HFF-Myc (cell line): Measurements from ENCODE around the gene CEP70.
"Not testable (repeated sequence)": the region's sequence is repeated elsewhere in the genome, so short reads cannot be mapped to it uniquely, and the experiment has no call there.

Experiments
- DNase-seq: peaks from one replicate; pipeline ENCODE4 v3.0.0-alpha.2; 2011; ENCODE audit warnings: low read depth; ENCODE audit errors: extremely low read depth
- H3K4me3 ChIP-seq: replicated peaks from 2 replicates; pipeline ENCODE4 v1.5.1; 2011; ENCODE audit warnings: low read depth, mild to moderate bottlenecking, control low read depth, low read length
- TF ChIP-seq, protein P1 (sequence below): IDR thresholded peaks from 2 replicates; pipeline ENCODE4 v1.5.1; 2012; ENCODE audit warnings: mild to moderate bottlenecking, low read depth, low read length, control low read depth; ENCODE audit errors: missing control alignments

Gene CEP70

DNA sequence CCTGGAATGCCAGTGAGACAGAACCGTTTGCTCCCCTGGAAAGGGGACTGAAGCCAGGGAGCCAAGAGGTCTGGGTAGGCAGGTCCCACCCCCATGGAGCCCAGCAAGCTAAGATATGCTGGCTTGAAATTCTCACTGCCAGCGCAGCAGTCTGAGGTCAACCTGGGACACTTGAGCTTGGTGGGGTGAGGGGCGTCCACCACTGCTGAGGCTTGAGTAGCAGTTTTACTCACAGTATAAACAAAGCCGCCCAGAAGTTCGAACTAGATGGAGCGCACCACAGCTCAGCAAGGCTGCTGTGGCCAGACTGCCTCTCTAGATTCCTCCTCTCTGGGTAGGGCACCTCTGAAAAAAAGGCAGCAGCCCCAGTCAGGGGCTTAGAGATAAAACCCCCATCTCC, 33.6 kb downstream of the CEP70 start:
- DNase-seq = no peak
- TF ChIP-seq, protein P1, sequence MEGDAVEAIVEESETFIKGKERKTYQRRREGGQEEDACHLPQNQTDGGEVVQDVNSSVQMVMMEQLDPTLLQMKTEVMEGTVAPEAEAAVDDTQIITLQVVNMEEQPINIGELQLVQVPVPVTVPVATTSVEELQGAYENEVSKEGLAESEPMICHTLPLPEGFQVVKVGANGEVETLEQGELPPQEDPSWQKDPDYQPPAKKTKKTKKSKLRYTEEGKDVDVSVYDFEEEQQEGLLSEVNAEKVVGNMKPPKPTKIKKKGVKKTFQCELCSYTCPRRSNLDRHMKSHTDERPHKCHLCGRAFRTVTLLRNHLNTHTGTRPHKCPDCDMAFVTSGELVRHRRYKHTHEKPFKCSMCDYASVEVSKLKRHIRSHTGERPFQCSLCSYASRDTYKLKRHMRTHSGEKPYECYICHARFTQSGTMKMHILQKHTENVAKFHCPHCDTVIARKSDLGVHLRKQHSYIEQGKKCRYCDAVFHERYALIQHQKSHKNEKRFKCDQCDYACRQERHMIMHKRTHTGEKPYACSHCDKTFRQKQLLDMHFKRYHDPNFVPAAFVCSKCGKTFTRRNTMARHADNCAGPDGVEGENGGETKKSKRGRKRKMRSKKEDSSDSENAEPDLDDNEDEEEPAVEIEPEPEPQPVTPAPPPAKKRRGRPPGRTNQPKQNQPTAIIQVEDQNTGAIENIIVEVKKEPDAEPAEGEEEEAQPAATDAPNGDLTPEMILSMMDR = no peak
- H3K4me3 ChIP-seq = no peak overlapping the region

DNA sequence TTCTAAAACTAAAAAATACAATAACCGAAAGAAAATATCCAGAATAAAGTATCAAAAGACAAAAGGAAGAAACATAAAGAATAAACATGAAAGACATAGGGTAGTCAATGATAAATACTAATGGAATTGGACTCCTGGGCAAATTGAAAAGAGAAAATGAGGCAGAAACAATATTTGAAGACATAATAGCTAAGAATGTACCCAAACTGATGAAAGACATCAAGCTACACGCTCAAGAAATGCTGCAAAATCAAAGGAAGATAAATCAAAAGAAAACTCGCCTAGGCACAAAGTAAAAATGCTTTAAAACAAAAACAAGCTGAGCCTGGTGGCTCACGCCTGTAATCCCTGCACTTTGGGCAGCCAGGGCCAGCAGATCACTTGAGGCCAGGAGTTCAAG, 34.9 kb downstream of the CEP70 start:
- no peak overlapping the region for H3K4me3 ChIP-seq
- DNase-seq = no peak

GRCh38 chr3:138554775-138555174, 39.3 kb downstream of the CEP70 start:
- DNase-seq, H3K4me3 ChIP-seq: not testable (repeated sequence)

More for the DNA sequence above, 34.9 kb downstream of the CEP70 start:
- TF ChIP-seq, protein P1 = no peak

GRCh38 chr3:138550958-138551357, 43.1 kb downstream of the CEP70 start:
- not testable (repeated sequence) for H3K4me3 ChIP-seq, DNase-seq

DNA sequence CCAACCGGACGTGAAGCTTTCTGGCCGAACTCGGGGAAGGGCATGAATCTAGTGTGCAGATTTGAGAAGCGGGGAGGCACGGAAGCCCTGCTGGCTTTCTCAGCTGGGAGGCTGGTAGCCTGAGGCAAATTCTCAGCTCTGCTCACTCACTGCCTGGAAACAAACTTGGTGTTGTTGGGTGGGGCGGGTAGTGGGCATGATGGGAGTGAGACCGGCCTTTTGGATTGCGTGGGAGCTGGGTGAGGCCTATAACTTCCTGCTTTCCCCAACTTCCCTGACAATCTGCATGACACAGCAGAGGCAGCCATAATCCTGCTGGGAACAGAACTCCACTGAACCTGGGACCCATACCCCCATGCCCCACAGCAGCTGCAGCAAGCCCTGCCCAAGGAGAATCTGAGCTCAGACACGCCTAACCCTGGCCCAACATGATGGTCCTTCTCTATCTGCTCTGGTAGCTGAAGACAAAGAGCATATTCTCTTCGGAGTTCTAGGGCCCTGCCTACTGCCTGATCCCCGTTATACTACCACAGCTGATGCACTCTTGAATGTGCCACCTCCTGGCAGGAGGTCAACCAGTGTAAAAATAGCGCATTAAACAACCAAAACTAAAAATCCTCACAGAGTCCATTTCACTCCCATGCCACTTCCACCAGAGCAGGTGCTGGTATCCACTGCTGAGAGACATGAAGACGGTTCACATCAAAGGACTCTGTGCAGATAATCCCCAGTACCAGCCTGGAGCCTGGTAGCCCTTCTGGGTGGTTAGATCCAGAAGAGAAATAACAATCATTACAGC, 44.7 kb downstream of the CEP70 start:
- TF ChIP-seq, protein P1 = no peak
- no peak for DNase-seq
- H3K4me3 ChIP-seq = no peak overlapping the region

GRCh38 chr3:138547342-138547975, 46.6 kb downstream of the CEP70 start:
- TF ChIP-seq, protein P1 = no peak
- DNase-seq = no peak
- no peak overlapping the region for H3K4me3 ChIP-seq

DNA sequence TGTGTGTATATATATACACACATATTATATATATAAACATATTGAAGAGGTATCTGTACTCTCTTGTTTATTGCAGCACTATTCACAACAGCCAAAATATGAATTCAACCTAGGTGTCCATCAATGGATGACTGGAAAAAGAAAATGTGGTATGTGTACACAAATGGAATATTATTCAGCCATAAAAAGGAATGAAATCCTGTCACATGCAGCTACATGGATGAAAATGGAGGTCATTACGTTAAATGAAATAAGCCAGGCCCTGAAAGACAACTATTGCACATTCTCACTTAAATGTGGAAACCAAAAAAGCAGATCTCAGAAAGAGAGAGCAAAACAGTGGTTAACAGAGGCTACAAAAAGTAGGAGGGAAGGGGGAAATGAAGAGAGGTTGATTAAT, 49.5 kb downstream of the CEP70 start:
- TF ChIP-seq, protein P1 = no peak
- no peak for DNase-seq
- no peak overlapping the region for H3K4me3 ChIP-seq

DNA sequence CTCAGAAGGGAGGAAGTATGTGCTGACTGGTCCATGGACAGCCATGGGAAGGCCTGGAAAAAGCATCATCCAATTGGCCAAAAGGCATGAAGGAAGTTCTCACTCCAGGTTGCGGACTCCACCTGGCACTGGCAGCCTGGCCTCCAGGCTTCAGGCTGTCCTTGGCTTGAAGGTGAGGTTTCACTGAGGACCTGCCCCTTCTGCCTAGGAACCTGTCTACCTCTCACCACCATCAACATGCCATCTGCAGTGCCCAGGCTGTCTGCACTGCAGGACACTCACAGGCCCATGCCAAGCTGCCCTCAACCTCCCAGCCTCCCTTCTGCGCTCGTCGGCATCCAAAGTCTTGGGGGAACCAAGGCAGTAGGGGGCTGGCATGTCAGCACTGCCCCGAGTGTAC, 51.1 kb downstream of the CEP70 start:
- TF ChIP-seq, protein P1 = no peak
- H3K4me3 ChIP-seq = no peak overlapping the region
- DNase-seq = no peak
